Purkinje cell (primary cell): ENCODE data around the gene VAV2. TPM values are rescaled to one million over a fixed set of nuclear protein-coding genes. Genes with fewer than 3 reads are reported as not detected.

Source experiments
- polyA plus RNA-seq: library from polyadenylated mRNA; unstranded; fragments of >200 nt; fragmentation: Nextera tagmentation; gene quantifications from 2 replicates; pipeline ENCODE4 v1.2.1, GENCODE V29; 2014

VAV2 gene, protein sequence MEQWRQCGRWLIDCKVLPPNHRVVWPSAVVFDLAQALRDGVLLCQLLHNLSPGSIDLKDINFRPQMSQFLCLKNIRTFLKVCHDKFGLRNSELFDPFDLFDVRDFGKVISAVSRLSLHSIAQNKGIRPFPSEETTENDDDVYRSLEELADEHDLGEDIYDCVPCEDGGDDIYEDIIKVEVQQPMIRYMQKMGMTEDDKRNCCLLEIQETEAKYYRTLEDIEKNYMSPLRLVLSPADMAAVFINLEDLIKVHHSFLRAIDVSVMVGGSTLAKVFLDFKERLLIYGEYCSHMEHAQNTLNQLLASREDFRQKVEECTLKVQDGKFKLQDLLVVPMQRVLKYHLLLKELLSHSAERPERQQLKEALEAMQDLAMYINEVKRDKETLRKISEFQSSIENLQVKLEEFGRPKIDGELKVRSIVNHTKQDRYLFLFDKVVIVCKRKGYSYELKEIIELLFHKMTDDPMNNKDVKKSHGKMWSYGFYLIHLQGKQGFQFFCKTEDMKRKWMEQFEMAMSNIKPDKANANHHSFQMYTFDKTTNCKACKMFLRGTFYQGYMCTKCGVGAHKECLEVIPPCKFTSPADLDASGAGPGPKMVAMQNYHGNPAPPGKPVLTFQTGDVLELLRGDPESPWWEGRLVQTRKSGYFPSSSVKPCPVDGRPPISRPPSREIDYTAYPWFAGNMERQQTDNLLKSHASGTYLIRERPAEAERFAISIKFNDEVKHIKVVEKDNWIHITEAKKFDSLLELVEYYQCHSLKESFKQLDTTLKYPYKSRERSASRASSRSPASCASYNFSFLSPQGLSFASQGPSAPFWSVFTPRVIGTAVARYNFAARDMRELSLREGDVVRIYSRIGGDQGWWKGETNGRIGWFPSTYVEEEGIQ
- 0.12 and 0.39 TPM in 2 replicates for polyA plus RNA-seq

DNA sequence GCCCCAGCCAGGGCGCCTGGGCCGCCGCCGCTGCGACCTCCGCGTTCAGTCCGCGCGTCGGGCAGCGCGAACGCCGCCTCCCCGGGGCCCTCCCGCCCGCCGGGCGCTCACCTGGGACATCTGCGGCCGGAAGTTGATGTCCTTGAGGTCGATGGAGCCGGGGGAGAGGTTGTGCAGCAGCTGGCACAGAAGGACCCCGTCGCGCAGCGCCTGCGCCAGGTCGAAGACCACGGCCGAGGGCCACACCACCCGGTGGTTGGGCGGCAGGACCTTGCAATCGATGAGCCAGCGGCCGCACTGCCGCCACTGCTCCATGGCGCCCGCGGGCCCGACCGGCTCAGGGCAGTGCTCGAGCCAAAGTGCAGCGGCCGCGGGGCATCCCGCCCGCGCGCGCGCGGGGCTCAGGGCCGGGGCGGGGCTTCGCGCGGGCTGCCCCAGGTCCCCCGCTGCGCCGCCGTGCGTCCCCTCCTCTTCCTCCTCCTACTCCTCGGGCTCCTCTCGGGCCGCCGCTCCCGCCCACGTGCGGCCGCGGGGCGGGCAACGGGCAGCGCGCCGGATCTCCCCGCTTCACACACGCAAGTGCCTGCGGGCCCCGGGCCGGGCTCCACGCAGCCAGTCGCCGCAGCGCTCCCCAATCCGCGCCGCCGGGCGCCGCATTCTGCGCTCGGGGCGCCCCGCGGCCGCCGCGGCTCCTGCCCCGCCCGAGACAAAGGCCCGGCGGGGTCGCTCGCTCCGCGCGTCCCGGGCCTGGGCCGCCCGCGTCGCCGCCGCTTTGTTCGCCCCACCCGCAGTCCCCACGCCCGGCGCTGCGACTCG, at the start of gene VAV2:
VAV2 (minus strand) TSS at position 361 of the 816 bp plus-strand sequence; CDS start at position 315, 46 bp downstream.

DNA sequence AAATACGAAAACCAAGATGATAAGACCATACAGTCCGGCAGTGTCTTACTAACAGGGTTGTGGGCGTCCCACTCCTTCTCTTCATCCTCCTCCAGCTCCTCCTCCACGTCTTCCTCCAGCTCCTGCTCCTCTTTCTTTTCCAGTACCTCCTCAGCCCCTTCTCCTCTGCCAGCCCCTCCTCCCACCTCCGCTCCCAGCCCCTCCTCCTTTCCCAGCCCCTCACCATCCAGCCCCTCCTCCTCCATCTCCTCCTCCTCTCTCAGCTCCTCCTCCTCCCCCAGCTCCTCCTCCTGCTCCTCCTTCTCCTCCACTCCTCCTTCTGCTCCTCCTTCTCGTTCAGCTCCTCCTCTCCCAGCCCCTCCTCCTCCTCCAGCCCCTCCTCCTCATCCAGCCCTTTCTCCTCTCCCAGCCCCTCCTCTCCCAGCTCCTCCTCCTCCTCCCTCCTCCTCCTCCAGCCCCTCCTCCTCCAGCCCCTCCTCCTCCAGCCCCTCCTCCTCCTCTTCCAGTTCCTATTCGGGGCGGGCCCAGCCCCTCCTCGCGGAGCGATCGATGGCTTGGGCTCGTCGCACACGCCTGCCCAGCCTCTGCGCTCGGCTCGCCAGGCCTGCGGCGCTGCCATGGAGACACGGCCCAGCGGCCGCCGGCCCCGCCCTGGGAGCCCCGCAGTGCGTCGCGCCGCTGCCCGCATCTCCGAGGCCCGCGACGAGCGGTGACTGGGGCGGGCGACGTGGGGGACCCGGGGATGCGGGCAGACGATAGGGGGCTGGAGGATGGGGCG, 32.9 kb upstream of the VAV2 start, which contains the start of gene BRD3OS:
BRD3OS (plus strand) TSS at position 654 of the 778 bp plus-strand sequence. CDS start 1,267 bp downstream, outside the sequence.

DNA sequence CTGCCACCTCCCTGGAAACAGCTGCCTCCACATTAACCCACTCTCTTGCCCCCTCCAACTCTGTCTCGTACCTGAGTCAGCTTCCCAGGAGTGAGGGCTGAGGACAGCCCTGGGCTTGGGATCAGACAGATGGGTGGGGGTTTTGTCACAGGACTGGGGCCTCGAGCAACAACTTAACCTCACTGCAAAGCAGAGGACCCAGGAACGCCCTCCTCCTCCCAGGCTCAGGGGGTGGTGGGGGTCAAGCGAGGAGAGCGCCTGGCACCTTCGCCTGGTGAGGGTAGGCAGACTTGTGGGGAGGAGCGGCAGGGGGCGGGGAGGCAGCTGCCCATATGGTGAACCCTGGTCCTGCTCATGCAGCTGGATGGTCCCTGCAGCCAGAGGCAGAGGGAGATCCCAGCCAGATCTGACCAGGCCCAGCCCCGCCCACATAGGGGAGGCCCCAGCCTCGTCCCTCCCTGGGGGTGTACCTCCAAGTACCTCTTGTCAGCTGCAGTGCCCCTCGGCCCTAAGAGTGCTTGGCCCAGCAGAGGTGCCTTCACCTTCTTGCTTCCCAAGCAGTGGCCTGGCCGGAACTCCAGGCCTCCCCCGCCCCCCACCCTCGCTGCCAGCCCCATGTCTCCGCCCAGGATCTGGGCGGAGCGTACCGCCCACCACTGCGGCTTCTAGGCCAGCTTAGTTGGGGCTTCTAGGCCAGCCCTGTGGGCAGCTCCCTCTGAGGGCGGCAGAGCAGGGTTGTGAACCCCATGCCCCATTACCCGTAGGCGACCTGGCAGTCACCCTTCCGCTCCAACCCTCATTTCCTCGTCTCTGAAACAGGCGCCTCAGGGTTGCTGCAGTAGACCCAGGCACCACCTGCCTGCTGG, 254.1 kb downstream of the VAV2 start, which contains the start of gene SARDH:
SARDH (minus strand) TSS at position 579 of the 866 bp plus-strand sequence. CDS start 4,179 bp downstream, outside the sequence.

Other genes with a start within 250 kb of the VAV2 start
- gene BRD3OS, start 33.2 kb upstream of the VAV2 start, polyA plus RNA-seq, result 15.8 and 19.4 TPM in 2 replicates
- 0.55 and 1.7 TPM in 2 replicates for gene BRD3, start 75.7 kb upstream of the VAV2 start, polyA plus RNA-seq
- gene WDR5, start 143.8 kb upstream of the VAV2 start, polyA plus RNA-seq, result 1.7 TPM in 2 replicates
- gene RNU6ATAC, start 172.2 kb upstream of the VAV2 start, polyA plus RNA-seq, result not detected in 2 replicates